GM04503 (cell line): ENCODE data around the gene PHF12.
A peak's percentile ranks its signal among the peaks of the same experiment; 100 is the strongest.

Experiments
- DNase-seq: peaks from one replicate; pipeline ENCODE4 v3.0.0-alpha.2; 2012; ENCODE audit warnings: low read depth

The PHF12 gene

GRCh38 chr17:28951428-28951990 is at the start of gene PHF12:
PHF12 (minus strand) TSS chr17:28951518; CDS start chr17:28950960, 558 bp downstream.
- peak; percentile 99 for DNase-seq

- DNase-seq, result no peak
Measured at GRCh38 chr17:29000973-29001372, 49.7 kb upstream of the PHF12 start.

- no peak for DNase-seq
Measured at GRCh38 chr17:28999206-28999605, 47.9 kb upstream of the PHF12 start.

- no peak for DNase-seq
Measured at GRCh38 chr17:28997806-28998205, 46.5 kb upstream of the PHF12 start.

- no peak for DNase-seq
Measured at GRCh38 chr17:28996554-28997096, 45.3 kb upstream of the PHF12 start.

- no peak for DNase-seq
Measured at GRCh38 chr17:28993645-28994426, 42.5 kb upstream of the PHF12 start.

GRCh38 chr17:28992625-28993600 is 41.6 kb upstream of the PHF12 start:
- DNase-seq, result no peak

GRCh38 chr17:28992185-28992584 is 40.9 kb upstream of the PHF12 start:
- no peak for DNase-seq

- no peak for DNase-seq
Measured at GRCh38 chr17:28991779-28992178, 40.5 kb upstream of the PHF12 start.

GRCh38 chr17:28989028-28989427 is 37.7 kb upstream of the PHF12 start:
- DNase-seq, result no peak

GRCh38 chr17:28988475-28988874 is 37.2 kb upstream of the PHF12 start:
- DNase-seq, result no peak

- no peak for DNase-seq
Measured at GRCh38 chr17:28986714-28987655, 35.7 kb upstream of the PHF12 start.

GRCh38 chr17:28985950-28986713 is 34.8 kb upstream of the PHF12 start:
- no peak for DNase-seq

GRCh38 chr17:28983286-28984230 is 32.2 kb upstream of the PHF12 start:
- DNase-seq, result no peak

- DNase-seq, result no peak
Measured at GRCh38 chr17:28982131-28982793, 30.9 kb upstream of the PHF12 start.

- DNase-seq, result no peak
Measured at GRCh38 chr17:28978356-28978964, 27.1 kb upstream of the PHF12 start.

GRCh38 chr17:28977659-28978355 is 26.5 kb upstream of the PHF12 start:
- DNase-seq, result no peak

GRCh38 chr17:28975646-28976045 is 24.3 kb upstream of the PHF12 start:
- DNase-seq, result no peak
